HEK293 (cell line): ENCODE results near the gene P2RY2.
"Not testable (repeated sequence)": the region's sequence is repeated elsewhere in the genome, so short reads cannot be mapped to it uniquely, and the experiment has no call there.

Experiments
- CTCF ChIA-PET: fragments of 350-600 bp; formaldehyde crosslinking; extraction: SDS; loops from one replicate; lab custom pipeline; 2021; ENCODE audit warnings: antibody characterized with exemption; lab: Yijun Ruan, JAX
- POLR2A ChIA-PET: fragments of 300-600 bp; formaldehyde crosslinking; extraction: SDS; loops from one replicate; lab custom pipeline; 2020; ENCODE audit warnings: antibody characterized with exemption, inconsistent platforms; lab: Yijun Ruan, JAX
- H3K27ac ChIP-seq: fragments of 200-500 bp; sonication (Bioruptor generic); 2 replicates; pipeline ENCODE4 v1.5.1; 2014; ENCODE audit warnings: low read depth, low read length, control low read depth, inconsistent platforms; ENCODE audit errors: extremely low read depth
- H3K36me3 ChIP-seq, 2 experiments: fragments of 200-500 bp in 1 of 2; sonication (Bioruptor generic) in 1 of 2; 1 replicate in 1 of 2; 2 replicates in 1 of 2; pipeline ENCODE4 v1.5.1; 2014 to 2017; ENCODE audit warnings: inconsistent platforms in 2 of 2, low read length in 2 of 2; ENCODE audit not compliant: control insufficient read depth in 2 of 2, insufficient read depth in 1 of 2
- H3K4me1 ChIP-seq: fragments of 200-500 bp; sonication (Bioruptor generic); 2 replicates; pipeline ENCODE4 v1.5.1; 2014; ENCODE audit warnings: mild to moderate bottlenecking, low read length, inconsistent platforms; ENCODE audit not compliant: control insufficient read depth, insufficient read depth
- H3K4me3 ChIP-seq: 2 replicates; pipeline ENCODE4 v1.5.1; 2011; ENCODE audit warnings: low read depth, mild to moderate bottlenecking, control low read depth, low read length, moderate library complexity
- H3K9me3 ChIP-seq: fragments of 200-500 bp; sonication (Bioruptor generic); 2 replicates; pipeline ENCODE4 v1.5.1; 2014; ENCODE audit warnings: low read depth, low read length, inconsistent platforms; ENCODE audit not compliant: control insufficient read depth, insufficient read depth
- BCL11B ChIP-seq: fragments of 450-650 bp; formaldehyde crosslinking; IDR thresholded peaks from 2 replicates; pipeline ENCODE4 v1.5.1; 2016; ENCODE audit warnings: low read depth, missing biosample characterization, missing genetic modification characterization
- GLI2 ChIP-seq: fragments of 450-650 bp; formaldehyde crosslinking; IDR thresholded peaks from 2 replicates; pipeline ENCODE4; 2017; ENCODE audit warnings: missing biosample characterization, missing genetic modification characterization, low read depth, borderline replicate concordance
- MEIS1 ChIP-seq: sonication (generic); formaldehyde crosslinking; IDR thresholded peaks from 2 replicates; pipeline ENCODE4 v1.8.1; 2022; ENCODE audit warnings: missing genetic modification reagents, mild to moderate bottlenecking, borderline replicate concordance
- PRDM4 ChIP-seq: fragments of 450-650 bp; formaldehyde crosslinking; IDR thresholded peaks from 2 replicates; pipeline ENCODE4 v1.5.1; 2017; ENCODE audit warnings: missing biosample characterization, missing genetic modification characterization
- REPIN1 ChIP-seq: fragments of 450-650 bp; formaldehyde crosslinking; IDR thresholded peaks from 2 replicates; pipeline ENCODE4 v1.5.1; 2017; ENCODE audit warnings: missing biosample characterization, missing genetic modification characterization, low read depth
- SP3 ChIP-seq: fragments of 450-650 bp; formaldehyde crosslinking; IDR thresholded peaks from 2 replicates; pipeline ENCODE4 v1.5.1; 2016; ENCODE audit warnings: missing biosample characterization, missing genetic modification characterization
- ZNF112 ChIP-seq: fragments of 450-650 bp; formaldehyde crosslinking; IDR thresholded peaks from 2 replicates; pipeline ENCODE4 v1.5.0; 2017; ENCODE audit warnings: missing biosample characterization, missing genetic modification characterization
- ZNF2 ChIP-seq: fragments of 450-650 bp; formaldehyde crosslinking; IDR thresholded peaks from 2 replicates; pipeline ENCODE4 v1.5.1; 2016; ENCODE audit warnings: missing biosample characterization, missing genetic modification characterization
- ZNF202 ChIP-seq: fragments of 450-650 bp; formaldehyde crosslinking; IDR thresholded peaks from 2 replicates; pipeline ENCODE4 v1.5.1; 2016; ENCODE audit warnings: missing biosample characterization, missing genetic modification characterization, borderline replicate concordance
- ZNF214 ChIP-seq: fragments of 450-650 bp; formaldehyde crosslinking; IDR thresholded peaks from 2 replicates; pipeline ENCODE4 v1.5.1; 2017; ENCODE audit warnings: missing biosample characterization, mild to moderate bottlenecking, missing genetic modification characterization, borderline replicate concordance
- ZNF221 ChIP-seq: fragments of 450-650 bp; formaldehyde crosslinking; IDR thresholded peaks from 2 replicates; pipeline ENCODE4 v1.5.1; 2017; ENCODE audit warnings: missing biosample characterization, missing genetic modification characterization, borderline replicate concordance
- ZNF223 ChIP-seq: fragments of 450-650 bp; formaldehyde crosslinking; IDR thresholded peaks from 2 replicates; pipeline ENCODE4 v1.5.1; 2016; ENCODE audit warnings: missing biosample characterization, missing genetic modification characterization
- ZNF354C ChIP-seq: fragments of 450-650 bp; formaldehyde crosslinking; IDR thresholded peaks from 2 replicates; pipeline ENCODE4 v1.5.1; 2016; ENCODE audit warnings: missing biosample characterization, missing genetic modification characterization, low read depth, borderline replicate concordance
- ZNF366 ChIP-seq: fragments of 450-650 bp; formaldehyde crosslinking; conservative IDR thresholded peaks from 2 replicates; pipeline ENCODE4 v1.5.1; 2016; ENCODE audit warnings: missing biosample characterization, missing genetic modification characterization
- ZNF544 ChIP-seq: fragments of 450-650 bp; formaldehyde crosslinking; IDR thresholded peaks from 2 replicates; pipeline ENCODE4 v1.5.0; 2017; ENCODE audit warnings: missing biosample characterization, missing genetic modification characterization
- ZNF645 ChIP-seq: fragments of 450-650 bp; formaldehyde crosslinking; IDR thresholded peaks from 2 replicates; pipeline ENCODE4; 2016; ENCODE audit warnings: missing biosample characterization, missing genetic modification characterization
- TF ChIP-seq, protein P1 (sequence below): fragments of 450-650 bp; formaldehyde crosslinking; IDR thresholded peaks from 2 replicates; pipeline ENCODE4 v1.5.1; 2016; ENCODE audit warnings: missing biosample characterization, missing genetic modification characterization, borderline replicate concordance
- TF ChIP-seq, protein P2 (sequence below): fragments of 450-650 bp; formaldehyde crosslinking; IDR thresholded peaks from 2 replicates; pipeline ENCODE4 v1.5.1; 2016; ENCODE audit warnings: missing biosample characterization, missing genetic modification characterization

Gene P2RY2

DNA sequence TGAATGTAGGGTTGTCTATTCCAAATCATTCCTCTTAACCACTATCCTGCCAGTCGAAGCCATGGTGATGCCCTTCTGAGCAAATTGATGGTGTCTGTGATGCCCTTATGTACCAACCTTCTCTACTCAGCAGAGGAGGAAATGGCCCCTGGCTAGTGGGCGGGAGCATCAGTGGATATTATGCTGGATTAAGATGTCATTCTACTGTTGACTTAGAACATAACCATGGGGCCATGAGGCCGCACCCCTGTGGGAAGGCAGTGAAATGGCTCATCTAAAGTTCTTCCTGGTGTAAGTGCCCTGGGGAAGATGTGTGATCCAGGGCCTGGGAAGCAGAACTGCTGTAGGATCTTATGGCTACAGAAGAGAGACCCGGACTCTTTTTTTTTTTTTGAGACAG is 20.7 kb upstream of the P2RY2 start:
- ChIA-PET POLR2A (no interaction called here), CTCF (interaction anchor here (0.7 kb wide), 1 partner anchor 8 kb away, joined by 4 read pairs; no protein-coding TSS in a partner anchor)
- TF ChIP-seq ZNF221 (tag by site-specific recombination): no peak
- TF ChIP-seq BCL11B: no peak
- TF ChIP-seq ZNF214 (tag by site-specific recombination): no peak
- no peak for TF ChIP-seq MEIS1 (CRISPR knock-in tag)
- TF ChIP-seq, protein P1, sequence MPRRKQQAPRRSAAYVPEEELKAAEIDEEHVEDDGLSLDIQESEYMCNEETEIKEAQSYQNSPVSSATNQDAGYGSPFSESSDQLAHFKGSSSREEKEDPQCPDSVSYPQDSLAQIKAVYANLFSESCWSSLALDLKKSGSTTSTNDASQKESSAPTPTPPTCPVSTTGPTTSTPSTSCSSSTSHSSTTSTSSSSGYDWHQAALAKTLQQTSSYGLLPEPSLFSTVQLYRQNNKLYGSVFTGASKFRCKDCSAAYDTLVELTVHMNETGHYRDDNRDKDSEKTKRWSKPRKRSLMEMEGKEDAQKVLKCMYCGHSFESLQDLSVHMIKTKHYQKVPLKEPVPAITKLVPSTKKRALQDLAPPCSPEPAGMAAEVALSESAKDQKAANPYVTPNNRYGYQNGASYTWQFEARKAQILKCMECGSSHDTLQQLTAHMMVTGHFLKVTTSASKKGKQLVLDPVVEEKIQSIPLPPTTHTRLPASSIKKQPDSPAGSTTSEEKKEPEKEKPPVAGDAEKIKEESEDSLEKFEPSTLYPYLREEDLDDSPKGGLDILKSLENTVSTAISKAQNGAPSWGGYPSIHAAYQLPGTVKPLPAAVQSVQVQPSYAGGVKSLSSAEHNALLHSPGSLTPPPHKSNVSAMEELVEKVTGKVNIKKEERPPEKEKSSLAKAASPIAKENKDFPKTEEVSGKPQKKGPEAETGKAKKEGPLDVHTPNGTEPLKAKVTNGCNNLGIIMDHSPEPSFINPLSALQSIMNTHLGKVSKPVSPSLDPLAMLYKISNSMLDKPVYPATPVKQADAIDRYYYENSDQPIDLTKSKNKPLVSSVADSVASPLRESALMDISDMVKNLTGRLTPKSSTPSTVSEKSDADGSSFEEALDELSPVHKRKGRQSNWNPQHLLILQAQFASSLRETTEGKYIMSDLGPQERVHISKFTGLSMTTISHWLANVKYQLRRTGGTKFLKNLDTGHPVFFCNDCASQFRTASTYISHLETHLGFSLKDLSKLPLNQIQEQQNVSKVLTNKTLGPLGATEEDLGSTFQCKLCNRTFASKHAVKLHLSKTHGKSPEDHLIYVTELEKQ (tag by site-specific recombination): no peak
- no peak for TF ChIP-seq ZNF202 (tag by site-specific recombination)
- no peak for TF ChIP-seq ZNF366 (tag by site-specific recombination)
- no peak for TF ChIP-seq REPIN1
- TF ChIP-seq GLI2 (tag by site-specific recombination): no peak
- TF ChIP-seq, protein P2, sequence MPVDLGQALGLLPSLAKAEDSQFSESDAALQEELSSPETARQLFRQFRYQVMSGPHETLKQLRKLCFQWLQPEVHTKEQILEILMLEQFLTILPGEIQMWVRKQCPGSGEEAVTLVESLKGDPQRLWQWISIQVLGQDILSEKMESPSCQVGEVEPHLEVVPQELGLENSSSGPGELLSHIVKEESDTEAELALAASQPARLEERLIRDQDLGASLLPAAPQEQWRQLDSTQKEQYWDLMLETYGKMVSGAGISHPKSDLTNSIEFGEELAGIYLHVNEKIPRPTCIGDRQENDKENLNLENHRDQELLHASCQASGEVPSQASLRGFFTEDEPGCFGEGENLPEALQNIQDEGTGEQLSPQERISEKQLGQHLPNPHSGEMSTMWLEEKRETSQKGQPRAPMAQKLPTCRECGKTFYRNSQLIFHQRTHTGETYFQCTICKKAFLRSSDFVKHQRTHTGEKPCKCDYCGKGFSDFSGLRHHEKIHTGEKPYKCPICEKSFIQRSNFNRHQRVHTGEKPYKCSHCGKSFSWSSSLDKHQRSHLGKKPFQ: no peak
- TF ChIP-seq ZNF544 (tag by site-specific recombination): no peak
- no peak for TF ChIP-seq ZNF354C (tag by site-specific recombination)
- TF ChIP-seq ZNF645 (tag by site-specific recombination): no peak
- no peak for TF ChIP-seq SP3 (tag by site-specific recombination)
- TF ChIP-seq ZNF112 (tag by site-specific recombination): no peak
- no peak for TF ChIP-seq ZNF223 (tag by site-specific recombination)
- no peak for TF ChIP-seq ZNF2 (tag by site-specific recombination)
- TF ChIP-seq PRDM4 (tag by site-specific recombination): no peak

GRCh38 chr11:73197787-73198186 is 20.3 kb upstream of the P2RY2 start:
- H3K27ac ChIP-seq, CTCF ChIA-PET, H3K4me1 ChIP-seq, H3K36me3 ChIP-seq, POLR2A ChIA-PET, H3K4me3 ChIP-seq, H3K9me3 ChIP-seq: not testable (repeated sequence)

More for the DNA sequence above, 20.7 kb upstream of the P2RY2 start:
- no peaks in the 10 kb centered on the region for H3K36me3 ChIP-seq
- H3K27ac ChIP-seq: no peak overlapping the region
- no peaks in the 10 kb centered on the region for H3K9me3 ChIP-seq
- H3K4me1 ChIP-seq: no peaks in the 10 kb centered on the region
- no peak overlapping the region for H3K4me3 ChIP-seq
